HEK293 (cell line): Measurements from ENCODE around the gene MT2A.

Source experiments
- CTCF ChIA-PET: fragments of 350-600 bp; formaldehyde crosslinking; extraction: SDS; loops from one replicate; lab custom pipeline; 2021; ENCODE audit warnings: antibody characterized with exemption; lab: Yijun Ruan, JAX
- POLR2A ChIA-PET: fragments of 300-600 bp; formaldehyde crosslinking; extraction: SDS; loops from one replicate; lab custom pipeline; 2020; ENCODE audit warnings: antibody characterized with exemption, inconsistent platforms; lab: Yijun Ruan, JAX
- H3K27ac ChIP-seq: fragments of 200-500 bp; sonication (Bioruptor generic); 2 replicates; pipeline ENCODE4 v1.5.1; 2014; ENCODE audit warnings: low read depth, low read length, control low read depth, inconsistent platforms; ENCODE audit errors: extremely low read depth
- H3K36me3 ChIP-seq, 2 experiments: fragments of 200-500 bp in 1 of 2; sonication (Bioruptor generic) in 1 of 2; 1 replicate in 1 of 2; 2 replicates in 1 of 2; pipeline ENCODE4 v1.5.1; 2014 to 2017; ENCODE audit warnings: inconsistent platforms in 2 of 2, low read length in 2 of 2; ENCODE audit not compliant: control insufficient read depth in 2 of 2, insufficient read depth in 1 of 2
- H3K4me1 ChIP-seq: fragments of 200-500 bp; sonication (Bioruptor generic); 2 replicates; pipeline ENCODE4 v1.5.1; 2014; ENCODE audit warnings: mild to moderate bottlenecking, low read length, inconsistent platforms; ENCODE audit not compliant: control insufficient read depth, insufficient read depth
- H3K4me3 ChIP-seq: 2 replicates; pipeline ENCODE4 v1.5.1; 2011; ENCODE audit warnings: low read depth, mild to moderate bottlenecking, control low read depth, low read length, moderate library complexity
- H3K9me3 ChIP-seq: fragments of 200-500 bp; sonication (Bioruptor generic); 2 replicates; pipeline ENCODE4 v1.5.1; 2014; ENCODE audit warnings: low read depth, low read length, inconsistent platforms; ENCODE audit not compliant: control insufficient read depth, insufficient read depth
- GLIS1 ChIP-seq: fragments of 450-650 bp; formaldehyde crosslinking; IDR thresholded peaks from 2 replicates; pipeline ENCODE4 v1.5.1; 2016; ENCODE audit warnings: missing biosample characterization, missing genetic modification characterization
- GLIS2 ChIP-seq: fragments of 450-650 bp; formaldehyde crosslinking; IDR thresholded peaks from 2 replicates; pipeline ENCODE4 v1.5.1; 2016; ENCODE audit warnings: missing biosample characterization, missing genetic modification characterization
- KLF1 ChIP-seq: fragments of 450-650 bp; formaldehyde crosslinking; IDR thresholded peaks from 2 replicates; pipeline ENCODE4 v1.5.1; 2016; ENCODE audit warnings: missing biosample characterization, missing genetic modification characterization
- KLF16 ChIP-seq: fragments of 450-650 bp; formaldehyde crosslinking; IDR thresholded peaks from 2 replicates; pipeline ENCODE4 v1.5.1; 2017; ENCODE audit warnings: missing biosample characterization, missing genetic modification characterization
- KLF8 ChIP-seq: fragments of 450-650 bp; formaldehyde crosslinking; IDR thresholded peaks from 2 replicates; pipeline ENCODE4 v1.5.1; 2016; ENCODE audit warnings: missing biosample characterization, missing genetic modification characterization
- PRDM2 ChIP-seq: fragments of 450-650 bp; formaldehyde crosslinking; IDR thresholded peaks from 2 replicates; pipeline ENCODE4 v1.5.1; 2016; ENCODE audit warnings: missing biosample characterization, missing genetic modification characterization, borderline replicate concordance
- SP2 ChIP-seq: fragments of 450-650 bp; formaldehyde crosslinking; IDR thresholded peaks from 2 replicates; pipeline ENCODE4 v1.5.1; 2016; ENCODE audit warnings: missing biosample characterization, missing genetic modification characterization
- ZBTB11 ChIP-seq: fragments of 450-650 bp; formaldehyde crosslinking; conservative IDR thresholded peaks from 2 replicates; pipeline ENCODE4 v1.5.1; 2016; ENCODE audit warnings: low read depth, missing biosample characterization, missing genetic modification characterization
- ZBTB17 ChIP-seq: fragments of 450-650 bp; formaldehyde crosslinking; IDR thresholded peaks from 2 replicates; pipeline ENCODE4 v1.5.1; 2016; ENCODE audit warnings: missing biosample characterization, missing genetic modification characterization
- ZBTB26 ChIP-seq: fragments of 450-650 bp; formaldehyde crosslinking; optimal IDR thresholded peaks from 2 replicates; pipeline ENCODE3; 2016; ENCODE audit warnings: missing biosample characterization, mild to moderate bottlenecking, missing genetic modification characterization
- ZBTB48 ChIP-seq: fragments of 450-650 bp; formaldehyde crosslinking; IDR thresholded peaks from 2 replicates; pipeline ENCODE4 v1.5.1; 2016; ENCODE audit warnings: missing biosample characterization, missing genetic modification characterization
- ZFP69B ChIP-seq: fragments of 450-650 bp; formaldehyde crosslinking; IDR thresholded peaks from 2 replicates; pipeline ENCODE4 v1.5.1; 2016; ENCODE audit warnings: missing biosample characterization, missing genetic modification characterization
- ZNF23 ChIP-seq: fragments of 450-650 bp; formaldehyde crosslinking; IDR thresholded peaks from 2 replicates; pipeline ENCODE4 v1.5.1; 2016; ENCODE audit warnings: missing biosample characterization, missing genetic modification characterization, borderline replicate concordance
- ZNF292 ChIP-seq: fragments of 450-650 bp; formaldehyde crosslinking; IDR thresholded peaks from 2 replicates; pipeline ENCODE4 v1.5.1; 2016; ENCODE audit warnings: low read depth, missing biosample characterization, missing genetic modification characterization, borderline replicate concordance
- ZNF426 ChIP-seq: fragments of 450-650 bp; formaldehyde crosslinking; IDR thresholded peaks from 2 replicates; pipeline ENCODE4 v1.5.1; 2017; ENCODE audit warnings: missing biosample characterization, missing genetic modification characterization, mild to moderate bottlenecking, inconsistent platforms, moderate library complexity
- ZNF600 ChIP-seq: fragments of 450-650 bp; formaldehyde crosslinking; IDR thresholded peaks from 2 replicates; pipeline ENCODE4 v1.5.1; 2016; ENCODE audit warnings: missing biosample characterization, missing genetic modification characterization
- ZNF610 ChIP-seq: fragments of 450-650 bp; formaldehyde crosslinking; IDR thresholded peaks from 2 replicates; pipeline ENCODE4 v1.5.1; 2016; ENCODE audit warnings: missing biosample characterization, missing genetic modification characterization, borderline replicate concordance
- ZNF670 ChIP-seq: fragments of 450-650 bp; formaldehyde crosslinking; IDR thresholded peaks from 2 replicates; pipeline ENCODE4 v1.5.1; 2016; ENCODE audit warnings: missing biosample characterization, missing genetic modification characterization, low read depth
- ZNF692 ChIP-seq: fragments of 450-650 bp; formaldehyde crosslinking; IDR thresholded peaks from 2 replicates; pipeline ENCODE4 v1.5.1; 2016; ENCODE audit warnings: missing biosample characterization, missing genetic modification characterization
- ZNF837 ChIP-seq: fragments of 450-650 bp; formaldehyde crosslinking; IDR thresholded peaks from 2 replicates; pipeline ENCODE4 v1.5.1; 2016; ENCODE audit warnings: missing biosample characterization, missing genetic modification characterization
- ZSCAN4 ChIP-seq: fragments of 450-650 bp; formaldehyde crosslinking; IDR thresholded peaks from 2 replicates; pipeline ENCODE4 v1.5.1; 2017; ENCODE audit warnings: missing biosample characterization, missing genetic modification characterization
- ZXDB ChIP-seq: fragments of 450-650 bp; formaldehyde crosslinking; IDR thresholded peaks from 2 replicates; pipeline ENCODE4 v1.5.1; 2016; ENCODE audit warnings: missing biosample characterization, missing genetic modification characterization

MT2A gene

GRCh38 chr16:56657555-56658326 lies 49.4 kb downstream of the MT2A start, which contains the start of gene MT1F (continued):
- TF ChIP-seq ZNF692 (tag by site-specific recombination) (peak; percentile 74), ZNF426 (tag by site-specific recombination) (no peak), KLF16 (tag by site-specific recombination) (peak; percentile 57), ZNF610 (tag by site-specific recombination) (no peak), ZSCAN4 (tag by site-specific recombination) (no peak), ZXDB (tag by site-specific recombination) (0 out of 2 replicates have a peak, but pooled peaks have one; percentile 29), GLIS2 (peak; percentile 85), GLIS1 (peak; percentile 79), ZBTB17 (tag by site-specific recombination) (peak; percentile 55), ZNF837 (tag by site-specific recombination) (no peak), ZNF600 (tag by site-specific recombination) (peak; percentile 77), ZBTB11 (tag by site-specific recombination) (peak; percentile 26; the same call in 1 of the 2 replicates), ZBTB48 (tag by site-specific recombination) (0 out of 2 replicates have a peak, but pooled peaks have one; percentile 14), ZFP69B (tag by site-specific recombination) (peak; percentile 57; the same call in 1 of the 2 replicates), KLF1 (tag by site-specific recombination) (peak; percentile 69), ZBTB26 (tag by site-specific recombination) (no peak), ZNF292 (tag by site-specific recombination) (no peak), SP2 (tag by site-specific recombination) (peak; percentile 79)

GRCh38 chr16:56658327-56658875 lies 50.0 kb downstream of the MT2A start:
- H3K27ac ChIP-seq = no peak overlapping the region
- no peaks in the 10 kb centered on the region for H3K36me3 ChIP-seq
- no peaks in the 10 kb centered on the region; the same call in 1 of the 2 replicates for H3K4me1 ChIP-seq
- ChIA-PET CTCF (interaction anchor here (0.6 kb wide), 1 partner anchor 34 kb away, joined by 5 read pairs; no protein-coding TSS in a partner anchor), POLR2A (interaction anchor here (1.2 kb wide), 2 partner anchors 24 to 50 kb away, joined by 5 to 7 read pairs; partner anchors contain the start of genes MT1X and MT2A)
- H3K9me3 ChIP-seq = no peaks in the 10 kb centered on the region
- no peak overlapping the region for H3K4me3 ChIP-seq
- TF ChIP-seq KLF8 (tag by site-specific recombination) = no peak
- TF ChIP-seq PRDM2 (tag by site-specific recombination) = no peak
- TF ChIP-seq ZNF670 (tag by site-specific recombination) = no peak
- no peak for TF ChIP-seq ZNF23 (tag by site-specific recombination)
